GM21723 (cell line): ENCODE data around the gene TUT1.
"Not testable (repeated sequence)": the region's sequence is repeated elsewhere in the genome, so short reads cannot be mapped to it uniquely, and the experiment has no call there.

ENCODE experiments used
- ATAC-seq: cut with Tn5 transposase; IDR thresholded peaks from one replicate; pipeline ENCODE4 v1.9.1; 2021; ENCODE audit warnings: mild to moderate bottlenecking, moderate library complexity; ENCODE audit not compliant: unreplicated experiment

TUT1 gene

GRCh38 chr11:62605902-62606301 is 14.6 kb upstream of the TUT1 start:
- ATAC-seq, result no peak

DNA sequence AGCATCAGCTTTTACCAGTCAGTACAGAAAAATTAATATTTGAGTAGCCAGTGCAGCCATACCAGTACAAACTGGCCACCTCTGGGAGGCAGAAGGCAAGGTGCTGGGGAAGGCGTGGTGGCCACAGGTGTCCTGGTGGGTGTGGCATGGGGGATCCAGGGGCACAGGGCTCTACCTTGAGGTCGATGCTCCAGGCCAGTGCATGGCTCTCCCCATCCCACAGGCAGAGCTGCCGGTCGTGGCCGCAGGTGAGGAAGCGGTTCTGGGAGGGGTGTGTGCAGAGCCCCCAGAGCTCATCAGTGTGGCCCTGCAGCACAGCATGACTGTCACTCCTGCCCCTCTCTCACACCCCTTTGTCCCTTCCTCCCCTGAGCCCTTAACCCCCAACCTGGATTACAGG is 14.1 kb upstream of the TUT1 start:
- no peak for ATAC-seq

GRCh38 chr11:62604460-62605120 is 13.3 kb upstream of the TUT1 start:
- ATAC-seq, result no peak

- no peak for ATAC-seq
These were observed 12.5 kb upstream of the TUT1 start for GRCh38 chr11:62603776-62604299.

DNA sequence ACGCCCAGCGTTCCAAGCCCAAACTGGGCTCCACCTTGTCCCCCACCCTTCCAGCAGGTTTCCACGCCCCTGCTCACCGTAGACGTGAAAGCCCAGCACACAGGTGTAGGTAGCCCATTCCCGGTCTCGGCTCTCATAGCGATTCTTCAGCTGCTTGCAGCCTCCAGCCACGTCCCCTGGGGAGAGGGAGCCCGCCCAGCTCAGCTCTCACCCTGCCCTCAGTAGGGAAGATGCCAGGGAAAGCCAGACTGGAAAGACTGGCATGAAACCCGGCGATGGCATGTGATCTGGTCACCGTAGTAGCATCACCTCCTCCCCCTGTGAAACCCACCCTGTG is 11.7 kb upstream of the TUT1 start:
- ATAC-seq, result no peak

DNA sequence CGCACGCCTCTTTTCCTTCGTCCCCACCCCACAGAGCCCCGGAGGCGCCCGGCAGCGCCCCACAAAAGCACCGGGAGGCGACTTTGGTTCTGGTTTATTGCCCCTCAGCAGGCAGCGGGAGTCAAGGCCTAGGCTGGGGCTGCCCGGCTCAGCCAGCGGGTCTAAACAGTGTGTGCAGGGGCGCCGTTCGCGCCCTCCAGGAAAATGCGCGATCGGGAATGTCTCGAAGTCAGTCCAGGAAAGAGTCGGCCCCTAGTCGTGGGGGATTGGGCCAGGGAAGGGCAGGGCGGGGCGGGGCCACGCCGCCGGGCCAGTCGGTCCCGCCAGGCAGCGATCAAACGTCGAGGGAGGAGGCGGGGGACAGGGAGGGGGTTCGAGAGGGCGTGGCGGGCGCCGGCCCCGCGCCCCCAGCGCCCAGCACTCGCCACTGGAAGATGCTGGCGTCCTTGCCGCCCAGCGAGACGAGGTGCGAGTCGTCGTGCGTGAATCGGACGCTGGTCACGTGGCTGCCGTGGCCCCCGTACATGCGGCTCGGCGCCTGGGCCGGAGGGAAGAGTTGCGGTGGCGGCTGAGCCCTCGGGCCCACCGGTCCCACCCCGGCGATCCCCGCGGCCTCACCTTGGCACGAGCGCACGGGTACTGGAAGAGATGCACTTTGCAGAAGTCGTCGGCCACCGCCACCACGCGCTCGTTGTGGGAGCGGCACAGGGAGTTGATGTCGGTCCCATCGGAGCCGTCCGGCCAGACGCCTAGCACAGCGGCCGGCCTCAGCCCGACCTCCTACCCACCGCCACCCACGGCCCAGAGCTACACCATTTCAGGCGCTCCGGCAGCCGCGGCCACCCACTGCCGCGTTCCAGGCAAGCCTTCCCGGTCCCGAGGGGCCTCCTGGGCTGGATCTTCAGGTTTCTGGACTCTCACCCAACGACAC is 11.1 kb upstream of the TUT1 start:
- ATAC-seq, result no peak

- ATAC-seq, result peak; percentile 71
These were observed 10.2 kb upstream of the TUT1 start, which contains the start of gene MTA2 for GRCh38 chr11:62601372-62602140. Gene MTA2 (minus strand): TSS chr11:62601865. CDS start chr11:62601450, 415 bp downstream.

GRCh38 chr11:62601122-62601371 is 9.7 kb upstream of the TUT1 start:
- ATAC-seq, result peak; percentile 15

GRCh38 chr11:62600367-62601121 is 9.2 kb upstream of the TUT1 start:
- ATAC-seq, result peak; percentile 2

GRCh38 chr11:62599901-62600300 is 8.6 kb upstream of the TUT1 start:
- no peak for ATAC-seq

DNA sequence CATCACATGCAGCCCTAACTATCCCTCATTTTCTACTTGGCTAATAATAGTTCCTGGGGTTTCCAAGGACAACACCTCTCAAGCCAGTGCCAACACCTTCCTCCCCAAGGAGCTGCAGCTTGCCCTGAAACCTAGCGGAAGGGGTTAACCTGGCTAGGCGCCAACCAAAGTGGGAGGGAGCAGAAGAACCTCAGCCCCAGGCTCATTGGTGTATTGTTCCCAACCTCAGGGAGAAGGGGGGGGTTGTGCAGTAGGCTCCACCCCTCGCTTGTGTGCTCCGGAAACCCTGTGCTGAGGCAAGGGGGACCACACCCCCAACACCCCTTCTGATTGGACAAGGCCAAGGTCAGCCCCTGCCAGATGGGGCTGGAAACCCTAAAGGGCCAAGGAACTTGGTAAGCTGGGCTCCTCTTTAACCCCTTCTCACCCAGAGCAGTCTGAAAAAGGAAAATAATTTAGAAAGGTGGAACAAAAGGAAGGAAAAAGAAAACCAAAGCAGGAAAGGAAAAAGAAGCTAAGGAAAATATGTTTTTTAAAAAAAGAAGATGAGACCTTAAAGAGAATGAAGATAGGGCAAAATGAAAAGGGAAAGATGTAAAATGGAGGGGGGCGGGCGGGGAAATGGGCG is 7.9 kb upstream of the TUT1 start:
- ATAC-seq, result peak; percentile 61

DNA sequence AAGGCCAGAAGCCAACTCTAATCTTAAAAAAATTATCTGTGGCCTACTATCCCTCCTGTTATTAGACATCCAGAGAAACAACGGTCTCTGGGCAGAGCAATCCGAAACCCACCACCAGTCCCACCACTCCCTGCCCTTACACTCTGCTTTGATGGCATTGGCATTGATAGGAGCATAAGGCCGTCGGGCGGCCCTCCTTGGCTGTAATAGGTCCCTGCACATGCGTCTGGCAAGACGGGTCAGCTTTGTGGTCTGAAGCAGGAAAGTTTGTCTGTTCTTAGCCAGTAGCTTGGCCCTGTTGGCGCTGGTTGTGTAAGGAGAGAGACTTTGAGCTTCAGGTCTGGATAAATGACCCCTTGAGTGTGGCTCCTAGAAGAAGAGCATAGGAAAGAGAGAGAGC is 3.8 kb upstream of the TUT1 start:
- no peak for ATAC-seq

- ATAC-seq, result no peak
These were observed 2.2 kb upstream of the TUT1 start for GRCh38 chr11:62593434-62594044.

GRCh38 chr11:62592989-62593421 is 1.7 kb upstream of the TUT1 start:
- ATAC-seq, result no peak

DNA sequence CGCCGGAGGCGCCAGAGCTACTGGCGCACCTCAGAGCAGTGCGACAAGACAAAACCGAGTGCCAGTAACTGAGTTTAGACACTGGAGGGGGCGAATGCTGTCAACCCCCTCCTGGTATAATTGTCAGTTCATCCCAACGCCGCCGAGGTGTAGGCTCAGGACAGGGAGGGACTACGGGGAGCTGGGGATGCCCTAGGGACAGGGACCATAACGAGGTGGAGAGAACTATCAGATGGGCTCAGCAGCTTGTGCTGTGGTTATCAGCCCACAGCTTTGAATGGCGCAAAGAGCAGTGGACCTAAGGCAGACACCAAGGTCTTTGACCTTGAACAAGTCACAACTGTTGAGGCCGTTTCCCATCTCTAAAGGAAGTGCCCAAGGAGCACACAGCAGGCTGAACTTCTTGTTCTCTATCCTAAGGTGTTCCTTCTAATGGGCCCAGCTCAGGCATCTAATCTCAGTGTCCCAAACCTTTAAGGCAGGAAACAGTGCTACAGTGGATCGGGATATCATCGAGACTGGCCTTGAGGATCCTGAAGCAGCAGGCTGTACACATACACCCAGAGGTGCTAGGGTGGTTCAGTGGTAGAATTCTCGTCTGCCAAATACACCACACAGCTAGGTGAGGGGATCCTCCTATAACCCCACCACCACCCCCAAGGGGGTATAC is 958 bp upstream of the TUT1 start:
- ATAC-seq, result peak; percentile 12

GRCh38 chr11:62588966-62589637 is 2.2 kb downstream of the TUT1 start:
- ATAC-seq, result no peak

DNA sequence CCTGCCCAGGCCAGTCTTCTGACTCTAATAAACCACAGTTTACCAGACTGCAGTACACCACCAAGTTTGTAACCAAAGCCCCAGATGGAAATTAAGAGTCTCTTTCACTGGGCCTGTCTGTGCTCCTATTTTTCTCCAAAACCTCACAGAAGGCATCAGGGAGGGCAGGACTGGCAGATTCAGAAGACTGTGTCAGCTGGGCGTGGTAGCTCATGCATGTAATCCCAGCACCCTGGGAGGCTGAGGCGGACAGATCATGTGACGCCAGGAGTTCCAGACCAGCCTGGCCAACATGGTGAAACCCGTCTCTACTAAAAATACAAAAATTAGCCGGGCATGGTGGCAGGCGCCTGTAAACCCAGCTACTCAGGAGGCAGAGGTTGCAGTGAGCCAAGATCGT is 6.0 kb downstream of the TUT1 start:
- ATAC-seq, result not testable (repeated sequence)

- not testable (repeated sequence) for ATAC-seq
These were observed 9.6 kb downstream of the TUT1 start for GRCh38 chr11:62581735-62582134.
